MM.1S (cell line): ENCODE data around the gene PYGO2.

Source experiments
- EZH2 ChIP-seq: fragments of 300-600 bp; sonication (generic); optimal IDR thresholded peaks from 2 replicates; pipeline ENCODE3; 2017; ENCODE audit warnings: low read depth, mild to moderate bottlenecking, antibody characterized with exemption, low read length, mixed read lengths
- EZH2phosphoT487 ChIP-seq: fragments of 300-600 bp; sonication (generic); IDR thresholded peaks from 2 replicates; pipeline ENCODE4 v1.6.1; 2018; ENCODE audit warnings: antibody characterized with exemption, low read length
- TF ChIP-seq, protein P1 (sequence below): fragments of 300-600 bp; sonication (generic); IDR thresholded peaks from 2 replicates; pipeline ENCODE4 v1.5.1; 2016; ENCODE audit warnings: antibody characterized with exemption, low read length, mixed read lengths

DNA sequence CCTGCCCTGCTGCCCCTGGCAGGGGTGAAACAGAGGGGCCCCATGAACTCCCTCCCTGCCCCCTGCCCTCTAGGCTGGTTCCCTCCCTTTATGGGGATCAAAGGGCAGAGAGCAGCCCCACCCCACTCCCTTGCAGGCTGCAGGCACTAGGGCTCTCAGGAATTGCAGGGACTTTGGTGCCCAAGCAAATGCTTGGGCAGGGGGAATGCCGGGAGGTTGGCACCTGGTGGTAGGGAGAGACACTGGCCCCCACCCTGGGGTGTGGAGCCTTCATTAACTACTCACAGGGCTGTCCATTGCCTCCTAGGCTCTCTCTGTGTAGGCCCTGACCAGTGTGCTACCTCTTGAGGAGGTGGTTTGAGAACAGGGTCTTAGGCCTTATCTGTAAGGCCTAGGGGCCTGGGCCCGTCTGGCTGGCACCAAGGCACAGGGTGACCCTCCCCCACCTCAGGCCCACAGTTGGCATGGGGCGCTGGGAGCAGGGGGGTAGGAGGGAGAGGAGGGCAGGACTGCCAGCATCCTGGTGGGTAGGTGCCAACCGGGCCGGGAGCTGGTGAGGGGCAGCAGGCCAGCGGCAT, 45.8 kb upstream of the PYGO2 start:
- TF ChIP-seq, protein P1, sequence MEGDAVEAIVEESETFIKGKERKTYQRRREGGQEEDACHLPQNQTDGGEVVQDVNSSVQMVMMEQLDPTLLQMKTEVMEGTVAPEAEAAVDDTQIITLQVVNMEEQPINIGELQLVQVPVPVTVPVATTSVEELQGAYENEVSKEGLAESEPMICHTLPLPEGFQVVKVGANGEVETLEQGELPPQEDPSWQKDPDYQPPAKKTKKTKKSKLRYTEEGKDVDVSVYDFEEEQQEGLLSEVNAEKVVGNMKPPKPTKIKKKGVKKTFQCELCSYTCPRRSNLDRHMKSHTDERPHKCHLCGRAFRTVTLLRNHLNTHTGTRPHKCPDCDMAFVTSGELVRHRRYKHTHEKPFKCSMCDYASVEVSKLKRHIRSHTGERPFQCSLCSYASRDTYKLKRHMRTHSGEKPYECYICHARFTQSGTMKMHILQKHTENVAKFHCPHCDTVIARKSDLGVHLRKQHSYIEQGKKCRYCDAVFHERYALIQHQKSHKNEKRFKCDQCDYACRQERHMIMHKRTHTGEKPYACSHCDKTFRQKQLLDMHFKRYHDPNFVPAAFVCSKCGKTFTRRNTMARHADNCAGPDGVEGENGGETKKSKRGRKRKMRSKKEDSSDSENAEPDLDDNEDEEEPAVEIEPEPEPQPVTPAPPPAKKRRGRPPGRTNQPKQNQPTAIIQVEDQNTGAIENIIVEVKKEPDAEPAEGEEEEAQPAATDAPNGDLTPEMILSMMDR, result no peak
- no peak for TF ChIP-seq EZH2
- TF ChIP-seq EZH2phosphoT487, result no peak
